ENCODE measurements around the gene DARS1. TPM values are rescaled to one million over a fixed set of nuclear protein-coding genes. Genes with fewer than 3 reads are reported as not detected.
"Not testable (repeated sequence)": the region's sequence is repeated elsewhere in the genome, so short reads cannot be mapped to it uniquely, and the experiment has no call there.

Gene DARS1
- polyA plus RNA-seq, 3 donors: 131 to 155 (median 139) TPM

GRCh38 chr2:135998879-135999278, 13.5 kb upstream of the DARS1 start:
- DNase-seq (ENCODE audit: extremely low read depth in 1 of 11, low read depth in 9 of 11, low spot score in 4 of 11): no peak

- peak in 4 of 11 donors; percentile 50 to 59 (median 56) for DNase-seq (ENCODE audit: extremely low read depth in 1 of 11, low read depth in 9 of 11, low spot score in 4 of 11)
Measured at GRCh38 chr2:135997380-135997779, 12.0 kb upstream of the DARS1 start.

- DNase-seq (ENCODE audit: extremely low read depth in 1 of 11, low read depth in 9 of 11, low spot score in 4 of 11): no peak
Measured at GRCh38 chr2:135996304-135996703, 10.9 kb upstream of the DARS1 start.

GRCh38 chr2:135994281-135994680, 8.9 kb upstream of the DARS1 start:
- no peak for DNase-seq (ENCODE audit: extremely low read depth in 1 of 11, low read depth in 9 of 11, low spot score in 4 of 11)

- no peak for DNase-seq (ENCODE audit: extremely low read depth in 1 of 11, low read depth in 9 of 11, low spot score in 4 of 11)
Measured at GRCh38 chr2:135993421-135993820, 8.0 kb upstream of the DARS1 start.

- DNase-seq (ENCODE audit: extremely low read depth in 1 of 11, low read depth in 9 of 11, low spot score in 4 of 11): no peak
Measured at GRCh38 chr2:135991861-135992260, 6.4 kb upstream of the DARS1 start.

- DNase-seq (ENCODE audit: extremely low read depth in 1 of 11, low read depth in 9 of 11, low spot score in 4 of 11): no peak
Measured at GRCh38 chr2:135987441-135987840, 2.0 kb upstream of the DARS1 start.

GRCh38 chr2:135986507-135986906, 1.1 kb upstream of the DARS1 start:
- DNase-seq (ENCODE audit: extremely low read depth in 1 of 11, low read depth in 9 of 11, low spot score in 4 of 11): no peak

- DNase-seq (ENCODE audit: extremely low read depth in 1 of 11, low read depth in 9 of 11, low spot score in 4 of 11): peak in 1 of 11 donors; percentile 57
Measured at GRCh38 chr2:135985826-135986393, 484 bp upstream of the DARS1 start.

- DNase-seq (ENCODE audit: extremely low read depth in 1 of 11, low read depth in 9 of 11, low spot score in 4 of 11): peak in 1 of 11 donors; percentile 26
Measured at GRCh38 chr2:135984199-135985017, 1.0 kb downstream of the DARS1 start.

- DNase-seq (ENCODE audit: extremely low read depth in 1 of 11, low read depth in 9 of 11, low spot score in 4 of 11): no peak
Measured at GRCh38 chr2:135980434-135981079, 4.9 kb downstream of the DARS1 start.

- no peak for DNase-seq (ENCODE audit: extremely low read depth in 1 of 11, low read depth in 9 of 11, low spot score in 4 of 11)
Measured at GRCh38 chr2:135975702-135976101, 9.7 kb downstream of the DARS1 start.

- DNase-seq (ENCODE audit: extremely low read depth in 1 of 11, low read depth in 9 of 11, low spot score in 4 of 11): no peak
Measured at GRCh38 chr2:135974036-135974435, 11.4 kb downstream of the DARS1 start.

- no peak for DNase-seq (ENCODE audit: extremely low read depth in 1 of 11, low read depth in 9 of 11, low spot score in 4 of 11)
Measured at GRCh38 chr2:135969655-135970387, 15.6 kb downstream of the DARS1 start.

GRCh38 chr2:135965756-135966155, 19.7 kb downstream of the DARS1 start:
- no peak for DNase-seq (ENCODE audit: extremely low read depth in 1 of 11, low read depth in 9 of 11, low spot score in 4 of 11)

- DNase-seq (ENCODE audit: extremely low read depth in 1 of 11, low read depth in 9 of 11, low spot score in 4 of 11): not testable (repeated sequence)
Measured at GRCh38 chr2:135964404-135964803, 21.0 kb downstream of the DARS1 start.

GRCh38 chr2:135963841-135964240, 21.6 kb downstream of the DARS1 start:
- no peak for DNase-seq (ENCODE audit: extremely low read depth in 1 of 11, low read depth in 9 of 11, low spot score in 4 of 11)

- DNase-seq (ENCODE audit: extremely low read depth in 1 of 11, low read depth in 9 of 11, low spot score in 4 of 11): no peak
Measured at GRCh38 chr2:135962366-135963123, 22.9 kb downstream of the DARS1 start.

All from renal cortex interstitium (tissue), 11 donors.